SW480 (cell line): Measurements from ENCODE around the gene VAMP2.
A peak's percentile ranks its signal among the peaks of the same experiment; 100 is the strongest.

Experiments used
- DNase-seq: peaks from one replicate; pipeline ENCODE4 v3.0.0-alpha.2; 2016; ENCODE audit warnings: low spot score

The VAMP2 gene

GRCh38 chr17:8142887-8143580 is 19.7 kb downstream of the VAMP2 start:
- DNase-seq = no peak

- no peak for DNase-seq
Measured at GRCh38 chr17:8142158-8142886, 20.4 kb downstream of the VAMP2 start.

GRCh38 chr17:8141741-8142140 is 21.0 kb downstream of the VAMP2 start:
- DNase-seq = no peak

- no peak for DNase-seq
Measured at GRCh38 chr17:8141045-8141444, 21.7 kb downstream of the VAMP2 start.

- DNase-seq = no peak
Measured at GRCh38 chr17:8140065-8141029, 22.4 kb downstream of the VAMP2 start.

- DNase-seq = peak; percentile 96
Measured at GRCh38 chr17:8138672-8139371, 23.9 kb downstream of the VAMP2 start.

- no peak for DNase-seq
Measured at GRCh38 chr17:8138374-8138671, 24.4 kb downstream of the VAMP2 start.

GRCh38 chr17:8137645-8138373 is 24.9 kb downstream of the VAMP2 start:
- DNase-seq = no peak

GRCh38 chr17:8133941-8134340 is 28.8 kb downstream of the VAMP2 start:
- DNase-seq = peak; percentile 26

GRCh38 chr17:8133399-8133798 is 29.3 kb downstream of the VAMP2 start:
- DNase-seq = no peak

GRCh38 chr17:8131844-8132441 is 30.8 kb downstream of the VAMP2 start:
- DNase-seq = peak; percentile 62

GRCh38 chr17:8128125-8128784 is 34.5 kb downstream of the VAMP2 start:
- DNase-seq = no peak

GRCh38 chr17:8126491-8127066 is 36.2 kb downstream of the VAMP2 start:
- peak; percentile 79 for DNase-seq

- peak; percentile 67 for DNase-seq
Measured at GRCh38 chr17:8125947-8126490, 36.7 kb downstream of the VAMP2 start.

- DNase-seq = peak; percentile 82
Measured at GRCh38 chr17:8125154-8125946, 37.4 kb downstream of the VAMP2 start.

GRCh38 chr17:8124350-8125153 is 38.2 kb downstream of the VAMP2 start:
- DNase-seq = peak; percentile 62

- peak; percentile 85 for DNase-seq
Measured at GRCh38 chr17:8123695-8124349, 38.9 kb downstream of the VAMP2 start, which contains the start of gene HES7. Gene HES7, minus strand, starts transcription at chr17:8124106. Its CDS starts 22 bp downstream, at chr17:8124084.
